Ramos (cell line): Measurements from ENCODE around the gene SAP30.

Source experiments
- in situ Hi-C: fragments of 300-500 bp; cut with MboI; formaldehyde crosslinking; loops from one replicate; pipeline ENCODE4 v1.14.3; 2022; ENCODE audit warnings: low sequenced_read_pairs; ENCODE audit not compliant: unreplicated experiment

Gene SAP30

DNA sequence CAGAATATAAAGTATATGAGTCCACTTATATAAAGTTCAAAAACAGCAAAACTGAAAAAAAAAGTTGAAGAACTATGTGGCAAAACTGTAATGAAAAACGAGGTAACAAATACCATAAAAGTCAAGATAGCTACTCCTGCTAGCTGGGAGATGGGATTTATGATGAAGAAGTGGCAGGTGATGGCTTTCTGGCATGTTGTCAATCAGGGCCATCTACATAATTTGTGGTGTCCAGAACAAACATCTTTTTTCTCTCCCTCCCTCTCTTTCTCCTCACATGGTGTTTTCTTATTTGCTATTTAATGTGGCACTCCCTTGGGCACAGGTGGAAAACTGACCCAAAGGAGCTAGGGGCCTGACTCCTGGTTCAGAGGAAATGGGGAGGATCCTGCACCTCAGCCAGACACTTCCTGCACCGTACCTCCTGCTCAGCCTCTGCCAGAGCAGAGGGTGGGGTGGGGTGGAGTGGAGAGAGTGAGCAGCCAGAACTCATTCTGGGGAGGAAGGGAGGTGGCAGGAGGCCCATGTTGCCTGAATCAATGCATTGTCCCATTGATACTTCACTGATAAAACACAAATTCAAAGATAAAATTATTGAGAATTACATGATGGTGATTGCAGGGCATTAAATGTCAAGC, 5.3 kb upstream of the SAP30 start:
- in situ Hi-C loops: no loop called here

GRCh38 chr4:173367285-173367684, 3.5 kb upstream of the SAP30 start:
- in situ Hi-C loops: no loop called here

DNA sequence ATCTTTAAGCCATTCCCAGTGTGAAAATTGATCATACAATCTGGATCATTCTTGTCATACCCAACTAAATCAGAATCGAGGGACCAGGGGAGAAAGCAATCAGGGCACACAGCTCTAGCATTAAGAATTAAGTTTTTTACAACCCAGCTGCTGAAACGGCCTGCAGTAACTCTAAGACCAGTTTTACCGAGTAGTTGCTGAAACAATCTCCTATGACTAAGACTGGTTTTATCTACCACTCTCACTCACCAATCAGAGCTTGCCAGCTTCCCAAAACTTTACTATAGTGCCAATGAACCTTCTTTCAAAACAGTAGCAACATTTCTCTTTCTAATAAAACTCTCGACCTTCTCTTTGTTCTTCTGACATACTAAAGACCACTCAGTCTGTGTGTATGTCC, 2.8 kb upstream of the SAP30 start:
- in situ Hi-C loops: no loop called here

DNA sequence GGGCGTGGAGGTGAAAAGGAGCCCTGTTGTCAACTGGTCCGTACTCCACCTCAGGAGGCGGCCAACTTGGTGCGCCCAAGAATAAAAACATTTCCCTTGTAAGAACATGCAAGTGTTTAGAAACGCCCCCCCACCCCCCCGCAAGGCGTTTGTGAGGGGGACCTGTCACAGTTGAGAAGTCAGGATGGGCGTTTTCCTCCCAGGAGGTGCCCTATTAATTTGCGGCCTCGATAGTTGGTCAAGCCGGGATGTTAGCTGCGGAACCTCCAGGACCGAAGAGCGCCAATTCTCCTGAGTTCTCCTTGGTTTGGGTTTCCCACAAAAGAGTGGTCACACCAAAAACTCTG, 651 bp upstream of the SAP30 start:
- in situ Hi-C loops: no loop called here

- in situ Hi-C loops: no loop called here
These were observed 788 bp downstream of the SAP30 start for GRCh38 chr4:173371292-173372192.

GRCh38 chr4:173374588-173374987, 3.8 kb downstream of the SAP30 start:
- in situ Hi-C loops: no loop called here

- in situ Hi-C loops: no loop called here
These were observed 9.2 kb downstream of the SAP30 start for GRCh38 chr4:173379929-173380328.

- in situ Hi-C loops: no loop called here
These were observed 10.2 kb downstream of the SAP30 start for GRCh38 chr4:173380987-173381386.

GRCh38 chr4:173381610-173382009, 10.9 kb downstream of the SAP30 start:
- in situ Hi-C loops: no loop called here

- in situ Hi-C loops: no loop called here
These were observed 11.6 kb downstream of the SAP30 start for GRCh38 chr4:173382349-173382748.

DNA sequence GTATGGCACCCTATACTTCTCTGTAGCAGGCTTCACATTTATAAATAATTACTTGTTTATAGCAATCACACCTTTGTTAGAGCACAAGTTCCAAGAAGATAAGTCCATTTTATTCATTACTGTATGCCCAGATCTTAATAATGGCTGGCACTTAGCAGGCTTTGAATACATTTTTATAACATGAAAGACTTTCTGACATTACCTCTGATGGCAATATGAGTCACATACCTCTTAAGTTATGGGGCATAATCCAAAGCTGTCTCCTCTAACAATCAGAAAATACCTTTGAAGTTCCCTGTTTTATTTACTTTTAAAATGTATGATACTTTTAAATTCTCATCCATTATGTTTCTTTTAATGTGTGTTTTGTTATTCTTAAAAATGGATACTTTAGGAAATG, 16.0 kb downstream of the SAP30 start:
- in situ Hi-C loops: no loop called here

GRCh38 chr4:173391701-173392100, 20.9 kb downstream of the SAP30 start:
- in situ Hi-C loops: no loop called here

GRCh38 chr4:173397604-173398003, 26.9 kb downstream of the SAP30 start:
- in situ Hi-C loops: no loop called here

- in situ Hi-C loops: no loop called here
These were observed 27.5 kb downstream of the SAP30 start for GRCh38 chr4:173398220-173398619.

GRCh38 chr4:173398779-173399415, 28.1 kb downstream of the SAP30 start, which contains the start of gene SCRG1:
SCRG1 (minus strand) TSS chr4:173399116; CDS start chr4:173391414, 7,702 bp downstream.
- in situ Hi-C loops: no loop called here

DNA sequence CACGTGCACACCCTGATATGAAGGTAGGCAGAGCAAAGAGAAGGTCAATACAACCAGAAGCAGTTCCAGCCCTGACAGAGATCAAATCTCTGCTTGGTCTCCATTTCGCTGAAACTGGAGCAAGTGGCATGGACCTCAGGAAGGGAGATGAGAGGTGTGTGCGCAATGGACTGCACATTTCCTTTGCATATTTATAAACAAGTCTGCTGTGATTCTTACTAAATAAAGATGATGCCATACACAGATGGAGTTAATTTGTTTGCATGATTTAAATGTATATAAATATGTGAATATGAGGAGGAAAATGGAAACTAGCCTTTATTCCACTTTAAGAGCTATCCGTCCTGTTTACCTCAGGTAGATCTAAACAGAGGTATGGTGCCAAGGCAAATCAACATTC, 30.3 kb downstream of the SAP30 start:
- in situ Hi-C loops: no loop called here

- in situ Hi-C loops: no loop called here
These were observed 32.3 kb downstream of the SAP30 start for GRCh38 chr4:173403051-173403450.

GRCh38 chr4:173404296-173404865, 33.6 kb downstream of the SAP30 start:
- in situ Hi-C loops: no loop called here

GRCh38 chr4:173405840-173406606, 35.3 kb downstream of the SAP30 start:
- in situ Hi-C loops: no loop called here

DNA sequence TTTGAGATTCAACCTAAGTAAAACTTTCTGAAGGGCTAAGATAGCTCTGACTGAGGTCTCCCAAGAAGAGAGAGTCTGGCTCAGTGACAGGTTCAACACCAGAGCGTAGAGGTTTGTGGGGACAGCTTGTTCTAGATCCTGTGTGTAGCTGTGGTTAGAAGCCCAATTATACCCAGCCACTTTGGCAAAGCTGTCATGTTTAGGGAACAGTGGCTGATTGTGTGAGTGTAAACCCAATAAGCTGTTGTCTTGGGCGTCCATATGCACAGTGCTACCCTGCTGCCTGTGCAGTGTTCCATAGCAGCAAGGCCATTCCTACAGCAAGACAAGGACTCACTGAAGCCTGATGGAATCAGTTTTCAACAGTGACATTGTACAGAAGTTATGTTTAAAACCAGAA, 39.3 kb downstream of the SAP30 start:
- in situ Hi-C loops: loop anchor here (5.0 kb wide), 2 partner anchors 103 to 393 kb away; no protein-coding TSS in a partner anchor
